Left forelimb (tissue), 1 donor: ENCODE data around the gene GREM2.

Experiments used
- DNase-seq: peaks from one replicate; pipeline ENCODE4 v3.0.0-alpha.2; 2018; ENCODE audit warnings: low spot score

GREM2 gene

DNA sequence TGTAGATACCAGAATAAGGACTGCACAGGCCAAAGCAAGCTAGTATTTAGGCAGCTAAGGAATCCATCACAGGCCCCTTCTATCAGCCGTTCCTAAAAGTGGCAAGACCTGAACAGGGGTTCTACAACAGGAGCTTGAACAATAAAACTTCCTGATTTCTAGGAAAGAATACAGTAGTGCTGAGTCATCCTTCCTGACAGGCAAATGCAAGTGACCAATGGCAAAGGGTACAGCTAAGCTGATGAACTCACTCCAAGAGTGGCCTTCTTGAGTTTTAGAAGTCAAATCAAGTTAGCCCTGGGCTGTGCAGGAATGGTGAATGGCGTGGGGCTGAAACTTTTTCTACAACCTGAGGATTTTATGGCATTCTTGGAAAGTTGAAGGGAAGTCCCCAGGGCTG is 112.9 kb downstream of the GREM2 start:
- no peak for DNase-seq

DNA sequence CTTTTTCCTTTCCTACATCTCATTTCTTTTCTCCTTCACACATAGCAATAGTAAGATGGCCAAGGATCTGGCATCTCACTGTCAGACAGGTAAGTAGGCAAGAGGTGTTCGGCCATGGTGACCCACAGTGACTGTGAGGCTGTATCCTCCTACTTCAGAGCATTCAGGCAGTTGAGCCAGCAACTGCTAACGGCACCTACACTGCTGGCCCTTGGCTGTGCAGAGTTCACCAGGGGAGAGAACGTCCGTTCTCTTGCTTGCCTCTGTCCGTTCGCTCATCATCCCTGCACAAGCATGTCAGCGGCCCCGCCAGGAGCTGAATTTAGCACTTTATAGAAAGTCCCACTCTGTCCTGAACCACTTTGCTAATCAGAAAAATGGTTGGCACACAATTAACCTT is 113.6 kb downstream of the GREM2 start:
- DNase-seq: no peak

DNA sequence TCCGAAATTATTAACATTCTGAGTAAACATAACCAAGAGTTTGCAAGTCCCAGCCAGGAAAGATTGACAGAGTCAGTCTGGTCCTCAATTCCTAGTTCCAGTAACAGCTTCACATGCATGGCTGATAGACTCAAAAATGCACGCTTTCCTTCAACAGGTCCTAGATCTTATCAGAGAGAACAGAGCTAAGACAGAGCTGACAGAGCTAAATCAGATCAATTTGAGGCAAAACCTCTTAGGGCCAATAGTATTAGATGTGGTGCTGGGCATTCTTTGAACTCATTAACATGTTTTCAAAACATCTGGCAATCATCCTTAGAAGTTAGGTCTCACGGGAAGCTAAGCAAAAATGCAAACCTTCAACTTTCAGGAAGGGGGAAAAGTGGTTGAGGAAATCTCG is 114.0 kb downstream of the GREM2 start:
- no peak for DNase-seq

DNA sequence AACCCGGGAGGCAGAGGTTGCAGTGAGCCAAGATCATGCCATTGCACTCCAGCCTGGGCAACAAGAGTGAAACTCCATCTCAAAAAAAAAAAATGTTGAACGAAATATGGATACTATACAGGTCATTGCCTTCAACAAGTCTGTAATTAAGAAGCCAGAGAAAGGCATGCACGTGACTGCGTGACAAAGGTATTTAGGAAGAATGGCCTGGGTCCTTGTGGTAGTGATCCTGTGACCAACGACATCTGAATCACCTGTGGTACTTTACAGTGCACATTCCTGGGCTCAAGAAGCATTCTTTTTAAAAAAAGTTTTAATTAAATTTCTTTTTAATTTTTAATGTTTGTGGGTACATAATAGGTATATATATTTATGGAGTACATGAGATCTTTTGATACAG is 115.0 kb downstream of the GREM2 start:
- no peak for DNase-seq

DNA sequence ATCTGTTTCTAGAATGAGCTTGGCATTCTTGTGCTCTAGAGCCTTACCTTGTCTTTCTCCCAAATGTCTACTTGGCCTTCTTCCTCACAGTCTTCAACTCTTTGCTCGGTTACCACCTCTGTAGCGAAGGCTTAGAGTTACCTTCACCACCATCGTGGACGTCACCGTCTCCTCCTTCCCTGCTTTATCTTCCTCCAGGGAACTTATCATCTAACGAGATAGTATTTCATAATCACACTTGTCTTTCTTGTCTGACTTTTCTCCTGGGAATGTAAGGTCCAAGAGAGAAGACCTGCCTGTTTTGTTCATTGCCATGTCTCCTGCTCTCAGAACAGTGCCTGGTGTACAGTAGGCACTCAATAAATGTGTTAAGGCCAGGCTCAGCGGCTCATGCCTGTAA is 115.6 kb downstream of the GREM2 start:
- no peak for DNase-seq

DNA sequence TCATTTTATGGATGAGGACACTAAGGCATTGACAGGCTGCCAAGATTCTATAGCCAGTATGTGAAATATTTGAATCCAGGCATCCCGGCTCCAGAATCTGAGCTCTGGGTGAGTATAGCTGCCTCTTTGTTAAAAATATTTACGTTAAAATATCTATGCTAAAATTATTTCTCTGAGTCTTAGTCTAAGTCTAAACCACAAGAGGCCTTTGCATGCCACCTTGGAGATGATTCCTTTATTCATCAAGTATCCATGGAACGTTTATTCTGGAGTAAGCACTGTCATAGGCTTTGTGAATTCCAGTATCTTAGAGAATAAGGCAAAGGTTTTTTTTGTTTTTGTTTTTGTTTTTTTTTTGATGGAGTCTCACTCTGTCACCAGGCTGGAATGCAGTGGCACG is 116.4 kb downstream of the GREM2 start:
- DNase-seq: no peak

DNA sequence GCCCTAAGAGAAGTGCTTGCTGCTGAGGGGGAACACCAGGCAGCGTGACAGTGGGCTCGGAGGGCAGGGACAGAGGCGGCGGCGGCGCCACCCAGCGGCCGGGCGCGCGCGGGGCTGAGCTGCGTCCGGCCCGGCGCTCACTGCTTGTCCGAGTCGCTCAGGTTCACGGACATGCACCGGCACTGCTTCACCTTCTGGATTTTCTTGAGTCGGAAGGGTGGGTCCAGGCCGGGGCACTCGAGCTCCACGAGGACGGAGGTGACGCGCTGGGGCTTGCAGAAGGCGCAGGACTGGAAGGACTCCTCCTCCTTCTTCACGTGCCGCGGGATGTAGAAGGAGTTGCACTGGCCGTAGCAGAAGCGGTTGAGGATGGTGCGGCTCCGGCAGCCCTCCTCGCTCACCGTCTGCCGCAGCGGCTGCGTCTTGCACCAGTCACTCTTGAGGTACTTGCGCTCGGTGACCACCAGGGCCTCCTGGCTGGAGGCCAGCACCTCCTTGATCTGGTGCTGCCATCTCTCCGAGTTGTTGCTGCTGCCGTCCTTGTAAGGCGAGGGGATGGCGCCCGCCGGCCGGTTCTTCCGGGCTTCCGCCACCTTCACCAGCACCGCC is 119.0 kb downstream of the GREM2 start:
- no peak for DNase-seq

DNA sequence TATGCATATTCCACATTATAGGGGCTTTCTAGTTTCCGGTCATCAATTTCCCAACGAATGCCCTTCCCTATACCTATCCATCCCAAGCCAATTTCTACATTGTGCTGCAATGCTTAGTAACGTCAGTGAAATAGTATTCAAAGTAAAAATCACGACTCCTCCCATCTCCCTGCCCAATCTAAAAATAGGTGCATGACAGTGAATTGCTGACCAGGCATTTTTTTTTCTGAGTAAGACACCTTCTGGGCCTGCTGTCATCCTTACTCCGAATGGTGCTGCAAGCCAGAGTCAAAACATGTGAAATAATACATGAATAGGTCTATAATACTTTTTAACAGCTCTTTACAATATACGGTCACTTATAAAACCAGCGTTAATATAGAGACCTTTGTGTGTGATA is 120.2 kb downstream of the GREM2 start:
- no peak for DNase-seq

DNA sequence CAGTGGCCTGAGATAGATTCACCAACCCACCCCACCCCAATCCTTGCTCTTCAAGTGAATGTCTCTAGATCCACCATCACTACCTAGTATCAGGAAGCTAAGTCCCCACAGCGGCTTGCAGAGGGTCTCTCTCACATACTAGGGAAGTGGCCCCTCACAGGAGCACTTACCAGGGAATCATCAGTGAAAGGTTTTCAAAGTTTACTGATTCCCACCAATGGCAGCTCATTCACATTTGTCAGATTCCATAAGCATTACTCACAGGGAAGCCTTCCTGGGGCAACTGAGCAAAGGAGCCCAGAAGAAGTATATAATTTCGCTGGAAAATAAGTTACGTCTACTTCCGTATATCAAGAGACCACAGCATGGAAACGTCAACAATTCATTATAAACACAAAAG is 120.8 kb downstream of the GREM2 start:
- DNase-seq: no peak

DNA sequence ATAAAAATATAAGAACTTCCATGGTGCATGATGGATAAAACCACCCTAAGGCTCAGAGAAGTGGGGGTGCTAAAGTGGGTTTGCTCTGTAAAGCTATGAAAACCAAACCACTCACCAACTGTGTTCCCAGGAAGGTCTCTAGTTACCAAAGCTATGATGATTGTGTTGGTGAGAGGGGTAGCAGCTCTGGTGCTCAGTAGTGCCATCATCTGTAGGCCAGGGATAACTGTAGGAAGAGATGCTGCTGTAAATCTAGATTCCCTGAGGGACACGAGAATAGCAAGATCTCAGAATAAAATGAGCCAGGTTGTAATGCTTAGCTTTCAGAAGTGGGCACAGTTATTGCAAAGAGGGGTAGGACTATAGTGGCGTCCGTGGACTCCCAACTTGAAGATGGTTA is 124.5 kb downstream of the GREM2 start:
- no peak for DNase-seq

DNA sequence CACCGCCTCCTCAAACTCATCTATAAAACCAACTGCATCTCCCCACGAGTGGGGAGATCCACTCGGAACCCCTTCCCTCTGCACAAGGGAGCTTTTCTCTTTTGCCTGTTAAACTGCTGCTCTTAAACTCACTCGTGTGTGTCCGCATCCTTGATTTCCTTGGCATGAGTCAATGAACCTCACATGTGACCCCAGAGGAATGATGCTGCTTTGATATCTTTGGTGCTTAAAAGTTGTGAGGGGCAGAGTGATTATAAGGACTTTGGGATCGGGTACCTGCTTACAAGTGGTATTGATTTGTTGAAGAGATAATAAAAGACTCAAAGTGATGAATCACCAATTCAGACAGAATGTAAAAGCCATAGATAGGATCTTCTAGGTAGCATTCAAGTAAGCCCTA is 125.3 kb downstream of the GREM2 start:
- DNase-seq: no peak

DNA sequence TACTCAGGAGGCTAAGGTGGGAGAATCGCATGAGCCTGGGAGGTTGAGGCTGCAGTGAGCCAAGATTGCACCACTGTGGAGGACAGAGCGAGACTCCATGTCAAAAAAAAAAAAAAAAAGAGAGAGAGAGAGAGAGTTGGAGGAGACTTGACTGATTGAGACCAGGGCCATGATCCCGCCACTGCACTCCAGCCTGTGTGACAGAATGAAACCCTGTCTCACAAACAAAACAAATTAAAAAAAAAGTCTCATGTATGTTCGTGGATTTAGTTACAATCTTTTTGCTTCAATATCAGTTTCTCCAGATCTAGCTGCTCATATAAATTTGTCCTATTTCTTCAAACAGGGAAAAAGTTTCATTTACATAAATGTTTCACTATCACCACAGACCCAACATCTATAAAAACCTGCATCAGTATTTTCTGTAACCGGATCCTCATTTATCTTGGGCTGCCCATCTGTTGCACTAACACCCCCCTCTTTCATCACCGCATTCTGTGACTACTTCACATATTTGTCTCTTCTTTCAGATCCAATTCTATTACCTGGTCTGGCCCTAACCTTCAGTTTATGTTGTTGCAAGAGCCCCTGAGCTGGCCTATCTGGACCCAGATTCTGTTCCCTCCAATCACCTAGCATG is 127.0 kb downstream of the GREM2 start:
- no peak for DNase-seq

DNA sequence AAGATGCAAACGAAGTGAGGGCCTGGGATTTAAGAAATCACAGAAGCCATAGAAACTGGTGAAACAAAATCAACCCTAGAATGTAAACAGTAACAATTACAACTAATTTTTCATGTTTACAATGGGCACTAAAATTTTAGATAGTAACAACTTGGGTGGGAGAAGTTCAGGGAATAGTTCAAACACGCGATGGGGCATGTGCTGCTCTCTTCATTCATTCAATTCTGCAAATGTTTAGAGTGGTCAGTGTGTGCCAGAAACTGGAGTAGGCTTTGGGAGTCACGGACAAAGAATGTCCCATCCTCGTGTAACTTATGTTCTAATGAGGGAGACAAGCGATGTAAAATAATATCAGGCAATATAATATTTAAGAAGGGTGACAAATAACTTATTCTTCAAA is 133.4 kb downstream of the GREM2 start:
- no peak for DNase-seq

DNA sequence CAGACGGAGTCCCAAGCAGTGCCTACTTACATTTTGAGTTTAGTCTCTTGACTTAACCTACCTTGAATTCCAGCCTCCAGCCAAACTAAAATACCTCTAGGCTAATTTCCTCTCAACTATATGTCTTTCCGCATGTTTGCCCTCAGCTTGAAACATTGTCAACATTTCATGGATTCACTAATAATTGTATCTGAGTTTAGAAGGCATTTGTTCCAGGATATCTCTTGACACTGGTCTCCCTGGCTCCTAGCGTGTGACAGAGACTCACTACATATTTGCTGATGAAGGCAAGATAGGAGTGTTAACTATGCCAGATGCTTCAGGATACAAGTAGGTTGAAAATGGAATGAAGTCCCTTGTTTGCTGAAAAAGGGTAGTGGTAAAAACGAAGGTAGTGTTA is 136.1 kb downstream of the GREM2 start:
- DNase-seq: no peak

DNA sequence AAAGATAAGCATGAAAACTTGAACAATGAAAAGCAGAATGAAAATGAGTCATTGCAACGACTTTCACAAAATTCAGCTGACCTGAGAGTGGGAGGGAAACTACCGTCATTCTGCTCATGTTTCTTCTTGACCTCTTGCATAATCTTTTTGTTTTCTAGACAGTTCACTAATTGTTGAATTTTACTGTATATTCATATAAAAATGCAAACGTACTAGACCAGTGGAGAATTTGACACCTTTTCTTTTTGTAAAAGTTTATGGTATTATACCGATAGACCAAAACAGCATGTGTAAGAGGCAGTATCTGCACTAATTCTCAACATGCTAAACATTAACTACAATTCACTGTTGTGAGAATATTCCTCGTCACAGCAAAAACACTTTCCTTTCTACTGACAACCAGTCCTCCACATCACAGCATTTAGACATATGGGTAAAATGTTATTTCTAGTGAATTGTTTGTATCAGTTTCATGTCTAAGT is 137.8 kb downstream of the GREM2 start:
- DNase-seq: no peak

DNA sequence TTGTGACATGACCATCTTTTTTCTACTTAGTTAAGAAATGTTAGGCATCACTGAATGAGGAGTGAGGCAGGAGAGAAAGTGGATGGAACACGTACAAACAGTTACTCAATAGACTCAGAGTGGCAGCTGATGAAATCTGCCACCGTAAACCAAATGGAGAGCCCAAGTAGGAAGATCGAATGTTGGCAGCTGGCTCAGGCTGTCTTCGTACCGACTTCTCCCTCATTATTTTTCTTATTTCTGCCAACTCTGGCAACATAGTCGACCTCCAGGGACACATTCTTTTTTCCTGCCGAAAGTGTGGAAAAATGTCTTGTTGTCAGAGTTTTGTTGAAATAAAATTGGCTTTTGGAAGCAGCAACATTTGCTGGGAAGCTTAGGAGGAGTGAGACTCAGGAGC is 143.3 kb downstream of the GREM2 start:
- no peak for DNase-seq

DNA sequence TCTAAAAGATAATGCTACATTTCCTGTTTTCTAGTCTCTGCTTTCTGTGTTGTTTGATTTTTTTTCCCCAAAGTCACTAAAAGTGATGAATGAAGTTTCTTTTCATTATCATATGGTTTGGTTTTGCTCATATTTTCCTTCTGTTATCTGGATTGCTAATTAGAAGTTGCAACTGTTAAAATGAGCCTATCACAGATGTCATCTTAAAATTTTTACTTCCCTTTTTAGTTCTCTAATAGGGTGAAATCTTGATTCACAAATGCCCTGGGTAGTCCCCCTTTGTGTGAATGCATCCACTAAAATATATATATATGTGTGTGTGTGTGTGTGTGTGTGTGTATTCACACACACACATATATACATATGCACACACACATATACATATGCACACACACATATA is 144.1 kb downstream of the GREM2 start:
- no peak for DNase-seq

DNA sequence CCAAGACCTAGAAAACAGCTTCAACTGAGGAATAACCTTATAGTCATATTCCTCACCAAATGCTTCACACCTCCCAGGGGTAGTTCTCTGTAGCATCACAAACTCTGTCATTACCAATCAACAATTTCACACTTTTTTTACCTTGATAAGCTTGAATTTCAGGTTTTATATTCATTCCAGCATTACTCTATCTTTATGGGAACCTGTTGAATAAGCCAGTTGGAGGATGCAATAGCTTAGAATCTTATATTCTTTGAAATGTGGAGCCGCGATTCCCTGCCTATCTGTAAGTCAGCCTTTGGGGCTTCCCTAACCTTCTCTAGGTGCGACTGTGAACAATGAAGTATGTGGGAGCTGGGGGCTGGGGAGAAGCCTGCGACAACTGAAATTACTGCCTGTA is 145.4 kb downstream of the GREM2 start:
- no peak for DNase-seq

DNA sequence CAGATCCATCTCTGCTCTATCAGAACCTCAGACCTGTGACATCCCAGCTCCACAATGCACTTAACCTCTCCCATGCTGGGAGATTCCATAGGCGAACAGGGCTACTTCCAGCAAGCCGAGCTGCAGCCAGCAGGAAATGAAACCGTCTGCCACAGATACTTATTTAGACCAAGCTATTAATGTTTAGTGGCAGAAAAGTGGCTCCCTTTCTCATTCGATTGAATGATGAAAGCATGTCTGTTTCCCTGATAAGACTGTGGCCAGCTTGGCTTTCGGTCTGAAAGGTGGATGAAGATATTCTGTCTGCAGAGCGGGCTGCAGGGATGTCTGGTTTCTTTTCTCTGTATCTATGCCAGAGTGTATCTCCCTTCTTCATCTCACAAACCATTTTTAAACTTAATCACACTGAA is 146.4 kb downstream of the GREM2 start:
- no peak for DNase-seq

DNA sequence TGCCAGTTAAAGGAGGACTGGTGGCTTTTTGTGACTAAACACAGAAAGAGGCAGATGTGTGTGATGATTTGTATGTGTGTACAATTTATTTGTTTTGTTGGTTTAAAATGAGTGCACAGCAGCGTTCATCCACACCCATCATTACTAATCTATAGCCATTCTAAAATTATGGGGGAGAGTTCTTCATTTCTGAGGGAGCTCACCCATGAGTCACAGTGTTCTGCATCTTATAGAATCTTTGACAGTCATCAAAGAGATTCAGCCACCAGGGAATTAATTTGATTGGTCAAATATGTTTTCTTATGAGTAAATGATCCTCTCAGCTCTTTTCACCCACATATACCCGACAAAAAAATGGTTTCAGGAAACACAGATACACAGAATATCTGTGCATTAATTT is 147.9 kb downstream of the GREM2 start:
- no peak for DNase-seq

DNA sequence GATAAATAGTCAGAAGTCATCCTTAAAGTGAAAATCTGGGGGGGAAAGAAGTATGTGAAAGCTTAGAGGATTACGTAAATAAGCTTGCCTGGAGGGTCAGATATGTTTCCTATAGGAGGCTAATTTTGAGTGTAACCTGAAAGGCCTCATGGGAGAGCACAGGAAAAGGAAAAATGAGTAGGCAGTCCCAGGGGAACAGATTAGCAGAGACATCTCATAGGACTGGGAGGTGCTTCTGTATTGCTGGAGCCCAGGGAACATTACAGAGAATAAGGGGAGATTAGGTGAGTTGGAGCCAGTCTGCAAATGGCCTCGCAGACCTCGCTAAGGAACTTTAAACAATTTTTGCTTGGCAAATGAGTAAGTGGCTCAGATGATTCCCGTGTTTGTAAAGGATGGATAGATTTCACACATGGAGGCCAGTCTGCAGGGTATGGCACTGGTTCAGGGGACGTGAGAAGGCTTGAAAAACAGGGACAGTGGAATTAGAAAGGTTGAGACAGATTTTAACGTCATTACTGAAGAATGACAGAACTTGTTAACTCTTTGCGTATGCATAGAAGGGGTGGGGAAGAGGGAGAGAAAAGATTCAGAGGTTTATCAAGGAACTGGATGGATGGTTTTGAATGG is 149.1 kb downstream of the GREM2 start:
- DNase-seq: no peak

DNA sequence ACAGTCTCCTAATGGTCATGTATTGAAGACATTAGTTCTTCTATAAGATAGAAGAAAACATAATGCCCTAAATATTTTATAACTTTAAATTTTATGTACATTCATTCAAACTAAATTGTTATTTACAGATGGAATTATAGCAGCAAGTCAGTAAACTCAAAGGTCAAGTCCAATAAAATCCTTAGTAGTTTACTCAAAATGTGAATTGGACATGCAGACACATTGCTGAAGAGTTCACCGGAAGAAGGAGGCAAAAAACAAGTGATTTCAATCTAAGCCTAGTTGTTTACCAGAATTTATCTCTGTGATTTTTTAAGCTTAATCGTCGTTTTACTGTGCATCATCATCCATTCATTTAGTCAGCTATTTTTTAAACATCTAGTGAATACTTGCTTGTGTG is 149.7 kb downstream of the GREM2 start:
- no peak for DNase-seq

DNA sequence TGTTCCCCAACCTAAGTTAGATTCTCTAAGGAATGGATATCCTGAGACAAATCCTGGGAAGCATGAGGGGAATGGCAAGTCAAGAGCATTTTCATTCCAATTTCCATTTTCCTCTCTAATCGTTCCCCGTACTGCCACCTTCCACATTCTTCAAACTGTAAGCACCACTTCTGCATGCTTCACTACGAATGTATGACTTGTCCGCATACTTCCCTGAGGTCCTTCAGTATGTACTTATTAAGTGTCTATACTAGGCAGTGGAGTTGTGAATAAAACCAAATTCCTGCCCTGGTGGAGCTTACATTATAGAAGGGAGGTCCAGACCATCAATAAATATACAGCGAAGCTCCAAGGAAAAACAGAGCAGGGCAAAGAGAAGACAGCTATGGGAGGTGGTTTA is 154.8 kb downstream of the GREM2 start:
- no peak for DNase-seq
